HepG2 (cell line): ENCODE measurements around the gene FCHSD1. TPM values are rescaled to one million over a fixed set of nuclear protein-coding genes. Genes with fewer than 3 reads are reported as not detected.

ENCODE experiments used
- ATAC-seq: fragments of 200-7000 bp; cut with Tn5 transposase; 3 replicates; pipeline ENCODE4 v1.9.1; 2020; ENCODE audit warnings: mild to moderate bottlenecking, moderate library complexity
- BruUV-seq: library from RNA; stranded (reverse); fragments of 400-500 nt; replicated peaks from 2 replicates; lab custom pipeline; 2021; lab: Mats Ljungman, UMichigan
- CTCF ChIA-PET: fragments of 300-600 bp; formaldehyde crosslinking; extraction: SDS; loops from one replicate; lab custom pipeline; 2021; ENCODE audit warnings: low total read pairs, inconsistent platforms, low intra/inter-chr PET ratio; lab: Yijun Ruan, JAX
- POLR2A ChIA-PET: fragments of 350-600 bp; sonication (Branson Sonifier 250); formaldehyde crosslinking; loops from one replicate; lab custom pipeline; 2020; ENCODE audit warnings: antibody characterized with exemption, inconsistent platforms; lab: Yijun Ruan, JAX
- DNase-seq: peaks from one replicate; pipeline ENCODE4 v3.0.0-alpha.2; 2015; ENCODE audit warnings: low spot score
- FAIRE-seq: peaks from 3 replicates; lab custom pipeline; 2011; peaks lifted over from hg19 to GRCh38; lab: Jason Lieb, UNC
- H2AFZ ChIP-seq: one replicate; pipeline ENCODE4 v1.6.1; 2011; ENCODE audit warnings: low read length, inconsistent platforms
- H3K27ac ChIP-seq: fragments of 300-600 bp; 3 replicates; pipeline ENCODE4 v1.8.0; 2011; ENCODE audit warnings: mixed run types, mild to moderate bottlenecking, mixed read lengths, low read length, inconsistent platforms; ENCODE audit not compliant: insufficient read depth; ENCODE audit errors: extremely low read length
- H3K27me3 ChIP-seq, 2 experiments: fragments of 200-600 bp in 1 of 2; 2 replicates in 1 of 2; 3 replicates in 1 of 2; pipeline versions ENCODE4 v1.6.0 to v1.8.0; 2011; ENCODE audit warnings: low read length in 2 of 2, mild to moderate bottlenecking in 2 of 2, moderate library complexity in 2 of 2, inconsistent platforms in 1 of 2; ENCODE audit not compliant: insufficient read depth in 2 of 2, control insufficient read depth in 1 of 2
- H3K36me3 ChIP-seq, 2 experiments: fragments of 200-600 bp in 1 of 2; replicated peaks in 1 of 2; 2 replicates in 1 of 2; 3 replicates in 1 of 2; pipeline versions ENCODE4 v1.5.1 to v1.8.0; 2011; ENCODE audit warnings: low read length in 2 of 2, inconsistent platforms in 1 of 2; ENCODE audit not compliant: insufficient read depth in 2 of 2, control insufficient read depth in 1 of 2
- H3K4me1 ChIP-seq: 2 replicates; pipeline ENCODE4 v1.5.1; 2012; ENCODE audit warnings: low read length, inconsistent platforms; ENCODE audit not compliant: insufficient read depth
- H3K4me2 ChIP-seq: 2 replicates; pipeline ENCODE4 v1.6.0; 2011; ENCODE audit warnings: low read depth, low read length, inconsistent platforms
- H3K4me3 ChIP-seq, 3 experiments: fragments of 200-600 bp in 1 of 3; sonication (generic), shearing (Covaris generic) in 1 of 3; replicated peaks in 1 of 3; 2 replicates each; pipeline ENCODE4 v1.5.1; 2011 to 2016; ENCODE audit warnings: low read length in 3 of 3, inconsistent platforms in 2 of 3, low read depth in 2 of 3, mild to moderate bottlenecking in 2 of 3, control low read depth in 1 of 3, mixed read lengths in 1 of 3; ENCODE audit not compliant: insufficient read depth in 1 of 3
- H3K79me2 ChIP-seq: one replicate; pipeline ENCODE4 v1.6.1; 2011; ENCODE audit warnings: low read length, inconsistent platforms; ENCODE audit not compliant: insufficient read depth
- H3K9ac ChIP-seq: 2 replicates; pipeline ENCODE4 v1.6.0; 2011; ENCODE audit warnings: mild to moderate bottlenecking, low read depth, low read length, inconsistent platforms; ENCODE audit not compliant: insufficient read depth
- H3K9me3 ChIP-seq: 2 replicates; pipeline ENCODE4 v1.5.1; 2012; ENCODE audit warnings: mild to moderate bottlenecking, low read length
- H4K20me1 ChIP-seq: 2 replicates; pipeline ENCODE4 v1.6.0; 2011; ENCODE audit warnings: inconsistent platforms, mild to moderate bottlenecking, low read length, moderate library complexity; ENCODE audit not compliant: insufficient read depth
- CREB1 ChIP-seq, 2 experiments: fragments of 450-650 bp in 1 of 2; IDR thresholded peaks; 2 replicates each; pipeline ENCODE4 v1.6.1; 2016 to 2017; ENCODE audit warnings: control low read depth in 1 of 2, mild to moderate bottlenecking in 1 of 2, missing compliant biosample characterization in 1 of 2, missing genetic modification characterization in 1 of 2
- FOXK2 ChIP-seq: fragments of 450-650 bp; IDR thresholded peaks from 2 replicates; pipeline ENCODE4 v1.6.1; 2016
- GABPB1 ChIP-seq: IDR thresholded peaks from 2 replicates; pipeline ENCODE4 v1.6.1; 2016; ENCODE audit warnings: mild to moderate bottlenecking, missing genetic modification reagents, moderate library complexity, missing compliant biosample characterization
- MAZ ChIP-seq, 2 experiments: sonication (generic) in 1 of 2; formaldehyde crosslinking in 1 of 2; IDR thresholded peaks; 2 replicates each; pipeline versions ENCODE4 v1.5.0 to v1.6.1; 2012 to 2020; ENCODE audit warnings: low read depth in 2 of 2, mild to moderate bottlenecking in 2 of 2, borderline replicate concordance in 1 of 2, improper control_type of control experiment in 1 of 2, low read length in 1 of 2, missing genetic modification reagents in 1 of 2, moderate library complexity in 1 of 2
- MBD4 ChIP-seq: IDR thresholded peaks from 2 replicates; pipeline ENCODE4 v1.6.1; 2012; ENCODE audit warnings: low read length, inconsistent platforms, borderline replicate concordance
- NFYC ChIP-seq: IDR thresholded peaks from 2 replicates; pipeline ENCODE4 v1.6.1; 2016; ENCODE audit warnings: missing genetic modification reagents, missing compliant biosample characterization
- RCOR2 ChIP-seq: IDR thresholded peaks from 2 replicates; pipeline ENCODE4 v1.6.1; 2016; ENCODE audit warnings: missing biosample characterization, missing genetic modification reagents
- TAF1 ChIP-seq: sonication (generic); formaldehyde crosslinking; IDR thresholded peaks from 2 replicates; pipeline ENCODE4 v1.4.0; 2020; ENCODE audit warnings: missing genetic modification reagents
- THAP11 ChIP-seq: IDR thresholded peaks from 2 replicates; pipeline ENCODE4 v1.6.1; 2016; ENCODE audit warnings: missing biosample characterization, missing genetic modification reagents
- ZBTB2 ChIP-seq: sonication (generic); formaldehyde crosslinking; IDR thresholded peaks from 2 replicates; pipeline ENCODE4 v1.8.0; 2022; ENCODE audit warnings: low read depth, missing genetic modification reagents
- ZNF12 ChIP-seq: sonication (generic); formaldehyde crosslinking; IDR thresholded peaks from 2 replicates; pipeline ENCODE4 v1.5.0; 2020; ENCODE audit warnings: missing genetic modification reagents
- ZNF136 ChIP-seq: sonication (generic); formaldehyde crosslinking; IDR thresholded peaks from 2 replicates; pipeline ENCODE4 v1.8.1; 2022; ENCODE audit warnings: low read depth, mild to moderate bottlenecking, moderate library complexity, missing genetic modification reagents
- ZNF547 ChIP-seq: sonication (generic); formaldehyde crosslinking; IDR thresholded peaks from 2 replicates; pipeline ENCODE4 v1.5.1; 2020; ENCODE audit warnings: mild to moderate bottlenecking, missing genetic modification reagents
- ZNF556 ChIP-seq: sonication (generic); formaldehyde crosslinking; IDR thresholded peaks from 2 replicates; pipeline ENCODE4 v1.4.0; 2020; ENCODE audit warnings: mild to moderate bottlenecking, missing genetic modification reagents, borderline replicate concordance
- WGBS: methylation state at CpG from one replicate; pipeline ENCODE4 v1.1.6; 2017; ENCODE audit warnings: low lambda C conversion rate; 5-methylcytosine and 5-hydroxymethylcytosine counted together
- in situ Hi-C: cut with HindIII; loops from 2 replicates; pipeline ENCODE4 v1.10.0; 2017; ENCODE audit warnings: low pct_unique_long_range_greater_than_20kb; ENCODE audit not compliant: extremely low pct_ligation_motif_present
- intact Hi-C: fragments of 100-400 bp; cut with micrococcal nuclease; formaldehyde crosslinking; loops from one replicate; pipeline ENCODE4 v1.10.0; 2022; ENCODE audit not compliant: unreplicated experiment
- polyA plus RNA-seq, 8 experiments: library from polyadenylated mRNA; depleted of rRNA in 3 of 8; stranded (reverse) in 7 of 8; unstranded in 1 of 8; fragments of >200 nt; fragmentation: Illumina TruSeq in 4 of 8; extraction: Trizol in 4 of 8; gene quantifications; 2 replicates each; pipeline versions ENCODE4 v1.2.1 to v1.2.3, GENCODE V29; 2011 to 2016; ENCODE audit warnings: low read depth in 4 of 8, missing spikeins in 1 of 8, mixed read lengths in 1 of 8; ENCODE audit not compliant: insufficient read depth in 1 of 8
- total RNA-seq, 5 experiments: library from RNA; depleted of rRNA; stranded (reverse); fragments of >200 nt; fragmentation: Illumina TruSeq; extraction: Trizol; gene quantifications; 2 replicates each; pipeline ENCODE4 v1.2.3, GENCODE V29; 2016; ENCODE audit warnings: low read depth in 1 of 5
- TF ChIP-seq, protein P1 (sequence below): sonication (generic); formaldehyde crosslinking; IDR thresholded peaks from 2 replicates; pipeline ENCODE4 v1.8.1; 2023; ENCODE audit warnings: missing genetic modification reagents, inconsistent platforms, borderline replicate concordance
- TF ChIP-seq, protein P2 (sequence below): sonication (generic); formaldehyde crosslinking; IDR thresholded peaks from 2 replicates; pipeline ENCODE4 v1.4.0; 2020; ENCODE audit warnings: mild to moderate bottlenecking, missing genetic modification reagents
- TF ChIP-seq, protein P3 (sequence below): sonication (generic); formaldehyde crosslinking; IDR thresholded peaks from 2 replicates; pipeline ENCODE4 v1.4.0; 2020; ENCODE audit warnings: mild to moderate bottlenecking, missing genetic modification reagents

The FCHSD1 gene
- total and polyA plus RNA-seq, 2 of the 13 experiments (the other 11 are each of a cell fraction or from before 2014, with no cell fraction given) = 5.5 to 15.4 TPM

DNA sequence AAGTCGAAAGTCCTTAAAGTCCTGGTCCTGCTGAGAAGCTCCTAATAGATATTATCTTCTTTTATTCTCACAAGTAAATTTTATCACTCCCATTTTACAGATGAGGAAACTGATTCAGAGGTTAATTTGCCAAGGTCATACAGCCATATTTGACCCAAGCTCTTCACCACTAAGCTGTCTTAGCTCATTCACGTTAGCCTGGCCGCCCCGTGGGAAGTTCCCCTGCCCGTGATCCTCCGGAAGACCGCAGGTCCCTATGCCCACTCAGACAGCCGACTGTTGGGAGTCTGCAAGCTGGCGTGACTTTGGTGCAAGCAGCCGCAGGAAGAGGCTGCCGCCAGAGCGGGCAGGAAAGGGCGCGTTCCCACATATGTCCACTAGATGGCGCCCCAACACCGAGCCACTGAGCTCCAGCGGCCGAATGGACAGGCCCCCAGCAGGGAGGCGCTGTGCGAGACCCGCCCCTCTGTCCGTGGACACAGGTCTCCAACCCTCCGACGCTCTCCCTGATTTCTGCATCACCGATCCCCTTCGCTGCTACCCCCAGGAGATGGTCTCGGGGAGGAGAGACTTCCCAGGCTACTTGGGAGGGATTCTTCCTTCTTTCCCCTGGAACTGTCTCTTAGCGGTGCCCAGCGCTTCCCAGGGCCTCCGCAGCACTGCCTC is 40.8 kb upstream of the FCHSD1 start:
- H4K20me1 ChIP-seq = no peaks in the 10 kb centered on the region
- peak overlapping the region; percentile 72 for H3K4me2 ChIP-seq
- in situ Hi-C loops (loop anchor here (25.0 kb wide), 1 partner anchor 445 kb away; no protein-coding TSS in a partner anchor), intact Hi-C loops (loop anchor here (1.0 to 2.0 kb wide), 3 partner anchors 27 to 268 kb away; partner anchors contain the start of gene PCDH1)
- H3K27me3 ChIP-seq = peaks cover 11 to 48% of the 10 kb centered on the region in 2 experiments
- FAIRE-seq = peak; percentile 62
- ChIA-PET POLR2A (interaction anchor here (0.7 to 1.1 kb wide), 2 partner anchors 268 to 269 kb away, joined by 3 to 4 read pairs; no protein-coding TSS in a partner anchor), CTCF (interaction anchor here (1.2 to 2.5 kb wide), 4 partner anchors 122 to 323 kb away, joined by 6 to 30 read pairs (median 12); no protein-coding TSS in a partner anchor)
- H3K9ac ChIP-seq = no peak overlapping the region
- H3K27ac ChIP-seq = no peak overlapping the region
- WGBS = 10% methylated on average over 16 of the region's 30 CpGs
- H3K36me3 ChIP-seq = no peaks in the 10 kb centered on the region
- peak; percentile 52 for DNase-seq
- no TSS peak for BruUV-seq
- H3K79me2 ChIP-seq = no peaks in the 10 kb centered on the region
- no peak overlapping the region for H2AFZ ChIP-seq
- no peaks in the 10 kb centered on the region for H3K4me1 ChIP-seq
- H3K9me3 ChIP-seq = no peaks in the 10 kb centered on the region
- peak; percentile 95 for ATAC-seq
- H3K4me3 ChIP-seq = peak overlapping the region in 1 of 3 experiments; percentile 52; a peak in 1 of 6 replicates
- no peak for TF ChIP-seq FOXK2
- no peak for TF ChIP-seq NFYC
- TF ChIP-seq ZBTB2 (CRISPR knock-in tag) = no peak
- 0 out of 2 replicates have a peak, but pooled peaks have one; percentile 66 for TF ChIP-seq ZNF556
- TF ChIP-seq, protein P1, sequence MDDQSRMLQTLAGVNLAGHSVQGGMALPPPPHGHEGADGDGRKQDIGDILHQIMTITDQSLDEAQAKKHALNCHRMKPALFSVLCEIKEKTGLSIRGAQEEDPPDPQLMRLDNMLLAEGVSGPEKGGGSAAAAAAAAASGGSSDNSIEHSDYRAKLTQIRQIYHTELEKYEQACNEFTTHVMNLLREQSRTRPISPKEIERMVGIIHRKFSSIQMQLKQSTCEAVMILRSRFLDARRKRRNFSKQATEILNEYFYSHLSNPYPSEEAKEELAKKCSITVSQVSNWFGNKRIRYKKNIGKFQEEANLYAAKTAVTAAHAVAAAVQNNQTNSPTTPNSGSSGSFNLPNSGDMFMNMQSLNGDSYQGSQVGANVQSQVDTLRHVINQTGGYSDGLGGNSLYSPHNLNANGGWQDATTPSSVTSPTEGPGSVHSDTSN (CRISPR knock-in tag) = no peak
- no peak for TF ChIP-seq TAF1 (CRISPR knock-in tag)
- TF ChIP-seq, protein P2, sequence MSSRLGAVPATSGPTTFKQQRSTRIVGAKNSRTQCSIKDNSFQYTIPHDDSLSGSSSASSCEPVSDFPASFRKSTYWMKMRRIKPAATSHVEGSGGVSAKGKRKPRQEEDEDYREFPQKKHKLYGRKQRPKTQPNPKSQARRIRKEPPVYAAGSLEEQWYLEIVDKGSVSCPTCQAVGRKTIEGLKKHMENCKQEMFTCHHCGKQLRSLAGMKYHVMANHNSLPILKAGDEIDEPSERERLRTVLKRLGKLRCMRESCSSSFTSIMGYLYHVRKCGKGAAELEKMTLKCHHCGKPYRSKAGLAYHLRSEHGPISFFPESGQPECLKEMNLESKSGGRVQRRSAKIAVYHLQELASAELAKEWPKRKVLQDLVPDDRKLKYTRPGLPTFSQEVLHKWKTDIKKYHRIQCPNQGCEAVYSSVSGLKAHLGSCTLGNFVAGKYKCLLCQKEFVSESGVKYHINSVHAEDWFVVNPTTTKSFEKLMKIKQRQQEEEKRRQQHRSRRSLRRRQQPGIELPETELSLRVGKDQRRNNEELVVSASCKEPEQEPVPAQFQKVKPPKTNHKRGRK = no peak
- TF ChIP-seq ZNF136 (CRISPR knock-in tag) = no peak
- TF ChIP-seq ZNF547 = 0 out of 2 replicates have a peak, but pooled peaks have one; percentile 23
- TF ChIP-seq MAZ (IDR thresholded peaks at IDR 0.05; ENCODE audit: borderline replicate concordance, low read depth, low read length) = peak; percentile 53; the same call in 1 of the 2 replicates
- peak; percentile 72 for TF ChIP-seq MAZ (CRISPR knock-in tag; IDR thresholded peaks at IDR 0.05; ENCODE audit: low read depth)
- no peak for TF ChIP-seq THAP11
- TF ChIP-seq RCOR2 = no peak
- TF ChIP-seq CREB1 (IDR thresholded peaks at IDR 0.05) = no peak
- no peak for TF ChIP-seq CREB1 (CRISPR knock-in tag; IDR thresholded peaks at IDR 0.05)
- no peak for TF ChIP-seq MBD4
- TF ChIP-seq, protein P3, sequence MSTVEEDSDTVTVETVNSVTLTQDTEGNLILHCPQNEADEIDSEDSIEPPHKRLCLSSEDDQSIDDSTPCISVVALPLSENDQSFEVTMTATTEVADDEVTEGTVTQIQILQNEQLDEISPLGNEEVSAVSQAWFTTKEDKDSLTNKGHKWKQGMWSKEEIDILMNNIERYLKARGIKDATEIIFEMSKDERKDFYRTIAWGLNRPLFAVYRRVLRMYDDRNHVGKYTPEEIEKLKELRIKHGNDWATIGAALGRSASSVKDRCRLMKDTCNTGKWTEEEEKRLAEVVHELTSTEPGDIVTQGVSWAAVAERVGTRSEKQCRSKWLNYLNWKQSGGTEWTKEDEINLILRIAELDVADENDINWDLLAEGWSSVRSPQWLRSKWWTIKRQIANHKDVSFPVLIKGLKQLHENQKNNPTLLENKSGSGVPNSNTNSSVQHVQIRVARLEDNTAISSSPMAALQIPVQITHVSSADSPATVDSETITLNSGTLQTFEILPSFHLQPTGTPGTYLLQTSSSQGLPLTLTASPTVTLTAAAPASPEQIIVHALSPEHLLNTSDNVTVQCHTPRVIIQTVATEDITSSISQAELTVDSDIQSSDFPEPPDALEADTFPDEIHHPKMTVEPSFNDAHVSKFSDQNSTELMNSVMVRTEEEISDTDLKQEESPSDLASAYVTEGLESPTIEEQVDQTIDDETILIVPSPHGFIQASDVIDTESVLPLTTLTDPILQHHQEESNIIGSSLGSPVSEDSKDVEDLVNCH = no peak
- no peak for TF ChIP-seq ZNF12
- TF ChIP-seq GABPB1 (CRISPR knock-in tag) = peak; percentile 48; the same call in 1 of the 2 replicates
